HG03565 (cell line): ENCODE data around the gene PREX1.
A peak's percentile ranks its signal among the peaks of the same experiment; 100 is the strongest.
"Not testable (repeated sequence)": the region's sequence is repeated elsewhere in the genome, so short reads cannot be mapped to it uniquely, and the experiment has no call there.

Source experiments
- ATAC-seq: cut with Tn5 transposase; IDR thresholded peaks from one replicate; pipeline ENCODE4 v1.9.1; 2021; ENCODE audit warnings: mild to moderate bottlenecking, moderate library complexity; ENCODE audit not compliant: unreplicated experiment

The PREX1 gene

GRCh38 chr20:48613926-48614325 is 213.9 kb downstream of the PREX1 start:
- no peak for ATAC-seq

- no peak for ATAC-seq
Observed at GRCh38 chr20:48612335-48612734, 215.5 kb downstream of the PREX1 start.

GRCh38 chr20:48610996-48611395 is 216.8 kb downstream of the PREX1 start:
- no peak for ATAC-seq

- peak; percentile 85 for ATAC-seq
Observed at GRCh38 chr20:48609491-48609978, 218.3 kb downstream of the PREX1 start.

- no peak for ATAC-seq
Observed at GRCh38 chr20:48608756-48609155, 219.0 kb downstream of the PREX1 start.

GRCh38 chr20:48607544-48607865 is 220.3 kb downstream of the PREX1 start:
- no peak for ATAC-seq

- ATAC-seq = no peak
Observed at GRCh38 chr20:48606841-48607543, 220.8 kb downstream of the PREX1 start.

- no peak for ATAC-seq
Observed at GRCh38 chr20:48606172-48606840, 221.5 kb downstream of the PREX1 start.

GRCh38 chr20:48605364-48606171 is 222.2 kb downstream of the PREX1 start:
- ATAC-seq = no peak

- ATAC-seq = no peak
Observed at GRCh38 chr20:48604936-48605335, 222.9 kb downstream of the PREX1 start.

- no peak for ATAC-seq
Observed at GRCh38 chr20:48604426-48604825, 223.4 kb downstream of the PREX1 start.

- no peak for ATAC-seq
Observed at GRCh38 chr20:48603819-48604405, 223.9 kb downstream of the PREX1 start.

GRCh38 chr20:48603116-48603818 is 224.5 kb downstream of the PREX1 start:
- ATAC-seq = no peak

- ATAC-seq = no peak
Observed at GRCh38 chr20:48601798-48602197, 226.0 kb downstream of the PREX1 start.

- ATAC-seq = no peak
Observed at GRCh38 chr20:48600470-48600945, 227.3 kb downstream of the PREX1 start.

- no peak for ATAC-seq
Observed at GRCh38 chr20:48599748-48600469, 227.9 kb downstream of the PREX1 start.

- ATAC-seq = no peak
Observed at GRCh38 chr20:48599106-48599747, 228.6 kb downstream of the PREX1 start.

GRCh38 chr20:48598303-48598941 is 229.4 kb downstream of the PREX1 start:
- ATAC-seq = not testable (repeated sequence)
